Activated CD8-positive, alpha-beta memory T cell treated with anti-CD3 and anti-CD28 coated beads, Interleukin-2, amount 10 ng/mL, durations not matched to agents 7 days and 5 days (primary cell): ENCODE data around the gene CYB561D2. TPM values are rescaled to one million over a fixed set of nuclear protein-coding genes. Genes with fewer than 3 reads are reported as not detected.

Experiments used
- ATAC-seq: fragments of 150-1000 bp; cut with Tn5 transposase; one replicate; pipeline ENCODE4 v1.10.0; 2021; ENCODE audit warnings: moderate library complexity
- CTCF ChIA-PET: fragments of 350-600 bp; sonication (Branson Sonifier 250); formaldehyde crosslinking; loops from one replicate; lab custom pipeline; 2021; ENCODE audit warnings: antibody characterized with exemption; lab: Charles Lee
- DNase-seq: peaks from one replicate; pipeline ENCODE4 v3.0.0-alpha.2; 2020
- H3K27ac Mint-ChIP-seq: one replicate; pipeline ENCODE4 v1.8.0; 2021; ENCODE audit warnings: mild to moderate bottlenecking, mixed read lengths
- H3K27me3 Mint-ChIP-seq: one replicate; pipeline ENCODE4 v1.8.0; 2021; ENCODE audit warnings: mixed read lengths
- H3K36me3 Mint-ChIP-seq: one replicate; pipeline ENCODE4 v1.8.0; 2021; ENCODE audit warnings: mild to moderate bottlenecking, mixed read lengths
- H3K4me1 Mint-ChIP-seq: one replicate; pipeline ENCODE4 v1.8.0; 2021; ENCODE audit warnings: mixed read lengths
- H3K4me3 Mint-ChIP-seq: one replicate; pipeline ENCODE4 v1.8.0; 2021; ENCODE audit warnings: mild to moderate bottlenecking, moderate library complexity, mixed read lengths
- H3K9me3 Mint-ChIP-seq: one replicate; pipeline ENCODE4 v1.8.0; 2022; ENCODE audit warnings: low read depth, mixed read lengths
- total RNA-seq, 2 experiments: library from RNA; stranded (reverse); gene quantifications; one replicate each; pipeline ENCODE4 v1.2.3, GENCODE V29; 2021

Gene CYB561D2
- total RNA-seq, 2 experiments from 2014 or later: 35.1 to 37.7 TPM

- Mint-ChIP-seq H3K27ac (no peak overlapping the region), H3K27me3 (no peaks in the 10 kb centered on the region)
Measured at GRCh38 chr3:50325497-50326181, 25.0 kb upstream of the CYB561D2 start.

DNA sequence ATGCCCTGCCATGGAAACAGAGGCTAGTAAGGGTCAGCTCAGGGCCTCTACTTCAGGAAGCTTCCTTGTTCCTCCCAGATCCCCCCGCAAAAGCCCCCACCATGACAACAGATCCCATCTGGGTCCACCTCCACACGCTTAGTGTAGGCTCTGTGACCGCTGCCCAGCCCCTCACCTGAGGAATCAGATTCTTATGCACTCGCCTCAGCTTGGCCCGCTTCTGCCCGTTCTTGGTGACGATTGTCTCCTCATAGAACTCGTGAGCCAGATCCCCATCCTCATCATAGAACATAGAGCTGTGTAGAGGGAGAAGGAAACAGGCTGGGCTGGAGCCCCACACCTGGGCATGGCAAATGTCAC, 24.5 kb upstream of the CYB561D2 start:
- Mint-ChIP-seq H3K27ac (no peak overlapping the region), H3K9me3 (no peaks in the 10 kb centered on the region), H3K27me3 (no peaks in the 10 kb centered on the region), H3K4me1 (peaks cover 29% of the 10 kb centered on the region), H3K4me3 (no peak overlapping the region), H3K36me3 (peaks cover 14% of the 10 kb centered on the region)
- DNase-seq (peak; percentile 39), ATAC-seq (no peak)
- CTCF ChIA-PET: interaction anchor here (7.8 to 18.0 kb wide), 2 partner anchors 9 to 27 kb away, joined by 91 to 266 read pairs; partner anchors contain the start of genes HYAL1, HYAL3, IFRD2 and NAA80

More at GRCh38 chr3:50325497-50326181, 25.0 kb upstream of the CYB561D2 start:
- H3K4me3 Mint-ChIP-seq: no peak overlapping the region
- CTCF ChIA-PET: interaction anchor here (1.6 to 18.0 kb wide), 5 partner anchors 10 to 131 kb away, joined by 5 to 266 read pairs (median 10); partner anchors contain the start of genes GNAI2, HYAL1, HYAL3 and IFRD2
- DNase-seq (peak; percentile 39), ATAC-seq (no peak)
- no peaks in the 10 kb centered on the region for H3K9me3 Mint-ChIP-seq
- H3K36me3 Mint-ChIP-seq: peaks cover 9% of the 10 kb centered on the region
- peaks cover 26% of the 10 kb centered on the region for H3K4me1 Mint-ChIP-seq

DNA sequence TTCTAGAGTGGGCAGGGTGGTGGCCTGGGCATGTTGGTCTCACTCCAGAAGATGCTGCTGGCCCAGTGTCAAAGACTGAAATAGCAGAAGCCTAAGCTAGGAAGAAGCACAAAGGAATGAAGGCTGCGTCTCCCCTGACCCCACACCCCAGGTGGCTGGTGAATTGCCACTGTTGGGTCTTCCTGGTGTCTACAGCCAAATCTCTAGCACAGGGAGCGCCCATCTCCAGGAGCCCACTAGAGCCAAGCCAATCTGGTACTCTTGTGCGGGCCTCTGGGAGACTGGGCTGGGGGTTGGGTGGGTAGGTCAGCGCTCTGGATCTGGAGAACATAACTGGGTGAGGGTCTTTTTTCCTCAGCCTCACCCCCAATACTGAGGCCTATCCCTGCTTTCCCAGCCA, 23.5 kb upstream of the CYB561D2 start:
- CTCF ChIA-PET: interaction anchor here (0.7 to 18.0 kb wide), 9 partner anchors 10 to 133 kb away, joined by 3 to 266 read pairs (median 5); partner anchors contain the start of genes HYAL1, HYAL3, IFRD2 and LSMEM2
- H3K4me1 Mint-ChIP-seq: peaks cover 30% of the 10 kb centered on the region
- no peak for ATAC-seq
- peaks cover 23% of the 10 kb centered on the region for H3K36me3 Mint-ChIP-seq
- DNase-seq: peak; percentile 39
- no peaks in the 10 kb centered on the region for H3K27me3 Mint-ChIP-seq
- H3K4me3 Mint-ChIP-seq: peak overlapping the region; percentile 78
- H3K9me3 Mint-ChIP-seq: no peaks in the 10 kb centered on the region
- H3K27ac Mint-ChIP-seq: peak overlapping the region; percentile 67

- H3K27me3 Mint-ChIP-seq: no peaks in the 10 kb centered on the region
- ATAC-seq: peak; percentile 92
- H3K9me3 Mint-ChIP-seq: no peaks in the 10 kb centered on the region
- peaks cover 33% of the 10 kb centered on the region for H3K4me1 Mint-ChIP-seq
- CTCF ChIA-PET: interaction anchor here (0.9 to 18.0 kb wide), 12 partner anchors 10 to 134 kb away, joined by 3 to 266 read pairs (median 4); partner anchors contain the start of genes HYAL1, HYAL3, IFRD2 and LSMEM2
- H3K27ac Mint-ChIP-seq: peak within 1 kb of the TSS; percentile 81
- DNase-seq: peak; percentile 98
- peaks cover 28% of the 10 kb centered on the region for H3K36me3 Mint-ChIP-seq
- H3K4me3 Mint-ChIP-seq: peak within 1 kb of the TSS; percentile 78
Measured at GRCh38 chr3:50327943-50328691, 22.5 kb upstream of the CYB561D2 start, which contains the start of gene TUSC2. Gene TUSC2, minus strand, starts transcription at chr3:50328223. Its CDS starts 124 bp downstream, at chr3:50328099.

- H3K36me3 Mint-ChIP-seq: peaks cover 46% of the 10 kb centered on the region
- no peaks in the 10 kb centered on the region for H3K27me3 Mint-ChIP-seq
- peaks cover 51% of the 10 kb centered on the region for H3K4me1 Mint-ChIP-seq
- no peak overlapping the region for H3K4me3 Mint-ChIP-seq
- H3K27ac Mint-ChIP-seq: peak overlapping the region; percentile 28
- no peaks in the 10 kb centered on the region for H3K9me3 Mint-ChIP-seq
- ATAC-seq: no peak
- CTCF ChIA-PET: interaction anchor here (18.0 kb wide), 1 partner anchor 31 kb away, joined by 266 read pairs; the partner anchor contains the start of genes HYAL1, HYAL3, IFRD2 and NAA80
- DNase-seq: no peak
Measured at GRCh38 chr3:50330330-50330729, 20.3 kb upstream of the CYB561D2 start.

- H3K4me1 Mint-ChIP-seq: peaks cover 57% of the 10 kb centered on the region
- H3K9me3 Mint-ChIP-seq: no peaks in the 10 kb centered on the region
- H3K27me3 Mint-ChIP-seq: no peaks in the 10 kb centered on the region
- DNase-seq: no peak
- no peak overlapping the region for H3K27ac Mint-ChIP-seq
- H3K36me3 Mint-ChIP-seq: peaks cover 57% of the 10 kb centered on the region
- H3K4me3 Mint-ChIP-seq: no peak overlapping the region
- ATAC-seq: no peak
- CTCF ChIA-PET: interaction anchor here (0.9 to 9.2 kb wide), 4 partner anchors 9 to 71 kb away, joined by 3 to 91 read pairs (median 3); partner anchors contain the start of genes CYB561D2, HYAL2 and NPRL2
Measured at GRCh38 chr3:50331364-50331907, 19.2 kb upstream of the CYB561D2 start.

DNA sequence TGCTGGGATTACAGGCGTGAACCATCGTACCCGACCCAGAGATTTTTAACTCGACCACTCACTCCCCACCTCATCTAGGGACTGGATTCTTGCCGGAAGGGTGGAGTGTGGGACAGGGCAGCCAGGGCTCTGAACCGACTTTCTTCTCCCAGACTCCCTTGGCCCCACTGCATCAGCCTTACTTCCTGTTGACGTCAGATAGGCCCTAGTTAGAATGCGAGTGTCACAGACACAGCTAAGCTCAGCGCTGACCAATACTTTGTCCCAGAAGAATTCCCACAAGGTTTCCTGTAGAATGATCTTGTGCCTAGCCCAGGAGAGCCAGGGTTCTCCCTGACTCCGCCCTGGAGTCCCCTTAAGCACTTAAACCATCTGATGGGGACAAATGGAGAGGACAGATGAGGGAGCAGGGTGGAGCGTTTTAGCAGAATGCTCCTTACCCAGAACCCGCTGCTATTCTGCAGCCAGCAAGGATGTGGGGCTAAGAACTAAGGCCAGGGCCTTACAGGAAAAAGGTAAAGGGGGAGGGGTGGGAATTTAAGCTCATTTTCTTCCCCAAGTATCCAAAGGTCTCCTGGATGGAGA, 16.8 kb upstream of the CYB561D2 start:
- CTCF ChIA-PET: interaction anchor here (1.2 to 9.2 kb wide), 4 partner anchors 11 to 17 kb away, joined by 3 to 91 read pairs (median 7); partner anchors contain the start of genes CYB561D2, HYAL2 and NPRL2
- peaks cover 75% of the 10 kb centered on the region for H3K36me3 Mint-ChIP-seq
- H3K27me3 Mint-ChIP-seq: no peaks in the 10 kb centered on the region
- DNase-seq (no peak), ATAC-seq (no peak)
- H3K4me1 Mint-ChIP-seq: peaks cover 44% of the 10 kb centered on the region
- peak overlapping the region; percentile 85 for H3K27ac Mint-ChIP-seq
- H3K9me3 Mint-ChIP-seq: no peaks in the 10 kb centered on the region
- H3K4me3 Mint-ChIP-seq: peak overlapping the region; percentile 44

GRCh38 chr3:50334339-50335075, 16.2 kb upstream of the CYB561D2 start:
- H3K4me1 Mint-ChIP-seq: peaks cover 44% of the 10 kb centered on the region
- H3K9me3 Mint-ChIP-seq: no peaks in the 10 kb centered on the region
- H3K27ac Mint-ChIP-seq: peak overlapping the region; percentile 85
- H3K27me3 Mint-ChIP-seq: no peaks in the 10 kb centered on the region
- H3K36me3 Mint-ChIP-seq: peaks cover 80% of the 10 kb centered on the region
- H3K4me3 Mint-ChIP-seq: peak overlapping the region; percentile 44
- ATAC-seq: no peak
- DNase-seq: no peak
- CTCF ChIA-PET: interaction anchor here (1.2 to 9.2 kb wide), 5 partner anchors 12 to 88 kb away, joined by 3 to 91 read pairs (median 8); partner anchors contain the start of genes CYB561D2, HYAL2 and NPRL2

DNA sequence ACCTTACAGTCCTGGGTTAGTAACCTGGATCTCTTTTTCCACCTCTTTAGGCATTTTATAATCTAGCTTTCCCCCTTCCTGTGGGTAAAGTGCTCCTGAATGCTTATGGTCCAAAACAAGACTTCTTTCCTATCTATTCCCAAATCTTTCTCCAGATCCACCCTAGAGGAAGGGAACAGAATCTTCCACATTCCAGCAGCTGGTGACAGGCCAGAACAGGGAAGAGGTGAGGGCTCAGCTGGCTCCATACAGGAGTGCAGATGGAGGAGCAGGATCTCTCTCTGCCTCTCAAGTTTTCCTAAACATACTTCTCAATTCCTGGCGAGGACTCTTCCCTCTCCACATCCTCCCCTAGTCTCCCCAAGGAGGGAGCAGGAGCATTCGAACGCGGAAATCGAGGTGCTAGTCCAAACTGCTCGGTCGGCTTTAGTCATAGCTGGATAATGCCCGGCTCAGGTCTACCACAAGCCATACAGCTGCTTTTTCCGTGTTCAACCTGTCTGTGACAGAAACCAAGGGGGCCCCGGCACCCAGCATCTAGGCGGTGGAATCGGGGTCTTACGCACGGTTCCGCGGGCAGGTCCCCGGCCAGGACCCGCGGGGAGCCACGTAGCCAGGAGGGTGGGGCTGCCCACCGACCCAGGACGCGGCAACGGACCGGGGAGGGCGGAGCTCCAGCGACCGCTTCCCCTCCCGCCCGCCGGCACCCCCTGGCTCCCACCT, 14.0 kb upstream of the CYB561D2 start:
- CTCF ChIA-PET: interaction anchor here (0.8 to 9.2 kb wide), 20 partner anchors 9 to 274 kb away, joined by 3 to 91 read pairs (median 5); partner anchors contain the start of genes CISH, CYB561D2, GNAI2 and HEMK1
- peak overlapping the region; percentile 94 for H3K27ac Mint-ChIP-seq
- H3K4me1 Mint-ChIP-seq: peaks cover 45% of the 10 kb centered on the region
- H3K27me3 Mint-ChIP-seq: no peaks in the 10 kb centered on the region
- ATAC-seq (peak; percentile 3), DNase-seq (peak; percentile 84)
- no peaks in the 10 kb centered on the region for H3K9me3 Mint-ChIP-seq
- peaks cover 69% of the 10 kb centered on the region for H3K36me3 Mint-ChIP-seq
- H3K4me3 Mint-ChIP-seq: peak overlapping the region; percentile 92

DNA sequence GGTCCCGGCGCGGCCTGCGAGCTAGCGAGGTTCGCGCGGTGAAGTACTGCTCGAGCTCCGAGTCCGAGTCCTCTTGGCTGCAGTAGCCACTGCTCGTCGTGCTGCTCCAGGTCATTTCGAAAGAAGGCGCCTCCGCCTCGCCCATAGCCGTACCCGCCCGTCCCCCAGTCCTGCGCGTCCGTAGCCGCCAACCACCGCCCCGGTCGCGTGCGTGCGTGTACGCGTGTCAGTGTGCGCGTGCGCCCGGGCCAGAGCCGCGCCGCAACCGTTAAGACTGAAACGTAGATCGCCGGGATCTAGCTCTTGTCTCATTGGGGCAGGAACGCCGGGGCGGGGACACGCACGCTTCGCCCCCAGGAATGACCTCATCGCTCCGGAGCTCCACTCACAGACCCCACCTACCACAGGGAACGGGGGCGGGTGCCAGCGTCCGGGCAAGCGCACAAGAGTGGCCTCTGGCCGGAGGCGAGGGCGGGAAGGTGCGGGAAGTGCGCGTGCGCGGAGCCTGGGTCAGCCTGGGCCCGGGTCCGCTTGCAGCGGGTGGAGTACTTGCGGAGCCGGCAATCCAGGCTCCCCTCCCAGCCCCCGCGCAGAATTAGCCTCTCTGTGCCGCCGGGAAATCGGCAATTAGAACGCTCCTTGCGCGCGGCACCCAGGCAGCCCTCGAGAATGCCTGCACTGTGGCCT, 13.3 kb upstream of the CYB561D2 start:
- CTCF ChIA-PET: interaction anchor here (0.8 to 9.2 kb wide), 21 partner anchors 9 to 276 kb away, joined by 3 to 91 read pairs (median 4); partner anchors contain the start of genes CISH, CYB561D2, GNAI2 and HEMK1
- DNase-seq (peak; percentile 99), ATAC-seq (peak; percentile 74)
- Mint-ChIP-seq H3K9me3 (no peaks in the 10 kb centered on the region), H3K27ac (peak overlapping the region; percentile 94), H3K36me3 (peaks cover 63% of the 10 kb centered on the region), H3K4me1 (peaks cover 50% of the 10 kb centered on the region), H3K27me3 (no peaks in the 10 kb centered on the region), H3K4me3 (peak overlapping the region; percentile 92)

GRCh38 chr3:50338965-50339364, 11.7 kb upstream of the CYB561D2 start:
- CTCF ChIA-PET: interaction anchor here (0.7 to 9.2 kb wide), 9 partner anchors 11 to 271 kb away, joined by 3 to 91 read pairs (median 11); partner anchors contain the start of genes CISH, CYB561D2, HYAL2 and HYAL3
- Mint-ChIP-seq H3K4me1 (peaks cover 54% of the 10 kb centered on the region), H3K27ac (peak overlapping the region; percentile 94), H3K9me3 (no peaks in the 10 kb centered on the region), H3K36me3 (peaks cover 53% of the 10 kb centered on the region), H3K27me3 (no peaks in the 10 kb centered on the region), H3K4me3 (peak overlapping the region; percentile 92)
- no peak for DNase-seq
- no peak for ATAC-seq
